Subcutaneous adipose tissue (tissue), 4 donors: Measurements from ENCODE around the gene ARHGEF3. TPM values are rescaled to one million over a fixed set of nuclear protein-coding genes. Genes with fewer than 3 reads are reported as not detected.

Source experiments
- CTCF ChIP-seq: fragments of 450-650 bp; IDR thresholded peaks from one replicate; pipeline ENCODE4 v1.5.1; 2016; ENCODE audit warnings: low read depth, mild to moderate bottlenecking, control low read depth, antibody characterized with exemption, moderate library complexity
- total RNA-seq, 4 donors: library from RNA; depleted of rRNA; stranded (reverse); fragments of >200 nt; gene quantifications; one replicate each; pipeline ENCODE4 v1.1.0, GENCODE V29; 2016

Gene ARHGEF3
- total RNA-seq, 4 donors from 2014 or later, result 11.3 to 28.0 (median 19.0) TPM

DNA sequence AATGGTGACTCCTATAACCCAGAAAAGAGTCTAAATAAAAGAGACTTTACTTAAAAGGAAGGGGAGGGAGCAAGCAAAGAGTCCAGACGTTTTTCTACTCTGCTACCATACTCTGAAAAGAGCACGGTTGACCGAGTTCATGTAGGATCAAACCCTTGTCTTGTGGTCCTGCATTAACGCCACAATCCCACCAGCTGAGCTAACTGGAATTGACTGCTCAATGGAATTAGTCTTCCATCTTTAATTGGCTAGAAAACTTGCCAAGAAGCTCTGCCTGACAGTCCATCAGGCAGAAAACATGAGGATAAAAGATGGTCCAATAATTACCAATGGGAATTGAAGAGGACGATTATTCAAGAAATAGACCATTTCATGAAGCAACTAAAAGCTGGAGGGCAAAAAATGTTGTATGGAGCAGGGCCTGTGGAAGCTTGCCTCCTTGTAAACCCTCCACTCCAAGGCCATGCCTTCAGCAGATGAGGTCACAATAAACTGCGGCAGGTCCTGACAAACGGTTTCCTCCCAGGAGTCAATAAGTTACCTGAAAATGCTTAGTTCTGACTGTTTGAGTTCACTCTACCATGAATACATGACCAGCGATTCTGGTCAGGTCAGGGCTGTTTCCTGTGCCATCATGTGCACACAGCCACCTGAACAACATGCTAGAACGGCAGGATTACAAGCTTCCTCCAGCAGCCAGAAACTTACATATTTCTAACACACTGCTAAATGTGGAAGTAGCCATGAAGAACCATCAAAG, 35.6 kb upstream of the ARHGEF3 start:
- no peak for TF ChIP-seq CTCF

DNA sequence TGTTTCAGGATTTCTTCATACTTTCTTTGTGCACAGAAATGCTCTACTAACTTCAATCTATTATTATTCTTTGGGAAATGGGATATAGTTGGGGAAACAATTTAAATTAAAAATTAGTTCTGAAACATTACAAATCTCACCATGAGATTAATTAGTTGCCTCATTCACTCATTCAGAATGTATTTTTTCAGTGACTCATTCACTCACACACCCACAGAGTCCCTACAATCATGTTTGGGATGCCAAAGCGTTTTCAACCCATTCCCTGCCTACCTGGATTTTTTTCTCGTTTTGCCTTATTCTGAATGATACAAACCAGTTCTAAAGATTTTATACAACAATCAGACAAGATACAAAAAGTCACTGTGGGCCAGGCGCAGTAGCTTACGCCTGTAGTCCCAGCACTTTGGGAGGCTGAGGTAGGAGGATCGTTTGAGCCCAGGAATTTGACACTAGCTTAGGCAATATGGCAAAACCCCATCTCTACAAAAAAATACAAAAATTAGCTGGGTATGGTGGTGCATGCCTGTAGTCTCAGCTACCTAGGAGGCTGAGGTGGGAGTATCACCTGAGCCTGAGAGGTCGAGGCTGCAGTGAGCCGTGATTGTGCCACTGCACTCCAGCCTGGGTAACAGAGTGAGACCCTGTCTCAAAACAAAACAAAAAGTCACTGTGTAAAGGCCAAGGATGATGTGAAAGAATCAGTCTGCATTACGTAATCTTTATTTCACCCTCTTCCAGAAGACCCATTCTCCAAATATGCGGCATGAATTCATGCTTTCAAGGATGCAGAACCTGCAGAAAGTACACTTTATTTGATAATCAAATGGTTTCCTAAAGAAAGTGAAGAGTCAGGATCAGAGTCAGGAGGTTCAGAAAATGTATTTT, 34.8 kb upstream of the ARHGEF3 start:
- TF ChIP-seq CTCF, result no peak

GRCh38 chr3:56835650-56836227, 34.0 kb upstream of the ARHGEF3 start:
- no peak for TF ChIP-seq CTCF

DNA sequence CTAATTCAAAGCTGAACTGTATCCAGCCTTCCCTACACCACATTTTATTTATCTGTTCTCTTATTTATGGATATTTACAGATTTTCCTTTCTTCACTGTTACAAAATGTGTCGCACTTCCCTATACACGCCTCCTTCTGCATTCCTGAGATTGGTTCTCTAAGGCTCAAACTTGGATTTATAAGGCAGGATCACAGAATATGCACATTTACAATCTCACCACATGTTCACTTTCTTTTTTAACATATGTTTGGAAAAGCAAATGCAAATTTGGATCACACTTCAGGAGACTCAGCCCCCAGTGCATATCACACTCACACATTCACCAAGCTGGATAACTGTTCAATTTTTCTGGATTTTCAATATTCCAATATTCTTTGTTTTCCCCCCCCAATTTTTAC, 31.8 kb upstream of the ARHGEF3 start:
- no peak for TF ChIP-seq CTCF

DNA sequence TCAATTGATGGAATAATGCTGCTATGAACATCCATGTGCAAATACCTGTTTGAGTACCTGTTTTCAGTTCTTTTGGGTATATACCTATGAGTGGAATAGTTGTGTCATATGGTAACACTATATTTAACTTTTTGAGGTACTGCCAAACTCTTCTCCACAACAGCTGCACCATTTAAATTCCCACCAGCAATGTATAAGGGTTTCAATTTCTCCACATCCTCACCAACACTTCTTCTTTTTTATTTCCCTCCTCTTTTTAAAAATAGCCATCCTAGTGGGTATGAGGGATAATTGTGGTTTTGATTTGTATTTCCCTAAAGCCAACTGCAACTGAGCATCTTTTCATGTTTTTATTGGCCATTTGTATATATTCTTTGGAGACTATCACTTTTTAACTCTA, 31.3 kb upstream of the ARHGEF3 start:
- no peak for TF ChIP-seq CTCF

DNA sequence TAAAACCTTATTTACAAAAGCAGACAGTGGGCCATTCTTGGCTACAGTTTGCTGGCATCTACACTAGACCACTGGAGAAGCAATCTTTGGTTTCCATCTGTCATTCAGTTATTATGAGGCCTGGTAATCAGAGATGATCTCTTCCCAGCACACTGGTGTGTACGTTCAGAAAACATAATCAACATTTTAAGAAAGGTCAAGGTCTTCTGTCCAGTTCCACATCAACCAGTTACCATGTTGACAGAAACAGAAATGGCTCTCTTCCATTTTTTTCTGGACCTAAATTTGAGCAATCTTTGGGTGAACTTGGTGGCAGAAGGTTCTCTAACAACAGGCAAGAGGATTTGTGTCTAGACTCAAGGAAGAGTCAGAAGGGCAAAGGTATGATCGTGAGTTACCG, 29.8 kb upstream of the ARHGEF3 start:
- no peak for TF ChIP-seq CTCF

GRCh38 chr3:56830884-56831283, 29.1 kb upstream of the ARHGEF3 start:
- TF ChIP-seq CTCF, result no peak
